ENCODE data around the gene RALGPS1. TPM values are rescaled to one million over a fixed set of nuclear protein-coding genes. Genes with fewer than 3 reads are reported as not detected.

Gene RALGPS1
- total and polyA plus RNA-seq, 7 donors = 6.6 to 18.6 (median 11.4) TPM

- DNase-seq = no peak
- H3K9me3 ChIP-seq = no peaks in the 10 kb centered on the region
- H3K4me1 ChIP-seq = peaks cover 0 to 10% (median 3%) of the 10 kb centered on the region in 4 donors
- intact Hi-C loops (cut with DNase I) = no loop called here
- peak overlapping the region in 2 of 4 donors; percentile 30 to 51 for H3K27ac ChIP-seq
- no peak overlapping the region for H3K4me3 ChIP-seq
- TF ChIP-seq EP300 (IDR thresholded peaks at IDR 0.05) = no peak
- no peak for TF ChIP-seq POLR2AphosphoS5 (IDR thresholded peaks at IDR 0.05)
- no peak for TF ChIP-seq POLR2A (IDR thresholded peaks at IDR 0.05)
- no peak for TF ChIP-seq CTCF (IDR thresholded peaks at IDR 0.05)
- no peaks in the 10 kb centered on the region for H3K27me3 ChIP-seq
- no peaks in the 10 kb centered on the region for H3K36me3 ChIP-seq
- WGBS, 2 donors = 96 to 97% methylated on average over 1 of the region's 1 CpG
Observed at GRCh38 chr9:127034691-127035090, 120.1 kb downstream of the RALGPS1 start.

GRCh38 chr9:127035423-127035822 lies 120.8 kb downstream of the RALGPS1 start:
- H3K4me1 ChIP-seq = peaks cover 0 to 10% (median 3%) of the 10 kb centered on the region in 4 donors
- 88 to 90% methylated on average over 4 of the region's 4 CpGs for WGBS, 2 donors
- intact Hi-C loops (cut with DNase I) = no loop called here
- H3K36me3 ChIP-seq = no peaks in the 10 kb centered on the region
- no peaks in the 10 kb centered on the region for H3K9me3 ChIP-seq
- DNase-seq = peak; percentile 89
- TF ChIP-seq POLR2AphosphoS5 (IDR thresholded peaks at IDR 0.05) (peak; percentile 37 to 65 (median 42)), POLR2A (IDR thresholded peaks at IDR 0.05) (no peak)
- H3K27ac ChIP-seq = peak overlapping the region; percentile 33 to 51 (median 41)
- H3K4me3 ChIP-seq = no peak overlapping the region
- H3K27me3 ChIP-seq = no peaks in the 10 kb centered on the region

- no peaks in the 10 kb centered on the region for H3K36me3 ChIP-seq
- H3K9me3 ChIP-seq = no peaks in the 10 kb centered on the region
- TF ChIP-seq CTCF (IDR thresholded peaks at IDR 0.05) (no peak), POLR2AphosphoS5 (IDR thresholded peaks at IDR 0.05) (peak in 2 of 4 donors; percentile 14 to 29)
- H3K4me3 ChIP-seq = no peak overlapping the region
- H3K27ac ChIP-seq = peak overlapping the region; percentile 34 to 51 (median 45)
- DNase-seq = peak; percentile 83
- H3K4me1 ChIP-seq = peaks cover 0 to 10% (median 3%) of the 10 kb centered on the region in 4 donors
- 85 to 88% methylated on average over 4 of the region's 4 CpGs for WGBS, 2 donors
- intact Hi-C loops (cut with DNase I) = no loop called here
- no peaks in the 10 kb centered on the region for H3K27me3 ChIP-seq
Observed at GRCh38 chr9:127035948-127036347, 121.4 kb downstream of the RALGPS1 start.

GRCh38 chr9:127036437-127036836 lies 121.9 kb downstream of the RALGPS1 start:
- Histone ChIP-seq H3K27me3 (no peaks in the 10 kb centered on the region), H3K9me3 (no peaks in the 10 kb centered on the region), H3K4me1 (peaks cover 0 to 10% (median 3%) of the 10 kb centered on the region in 4 donors), H3K27ac (peak overlapping the region; percentile 34 to 51 (median 45)), H3K4me3 (no peak overlapping the region), H3K36me3 (no peaks in the 10 kb centered on the region)
- DNase-seq = no peak
- TF ChIP-seq POLR2A (IDR thresholded peaks at IDR 0.05) (no peak), POLR2AphosphoS5 (IDR thresholded peaks at IDR 0.05) (no peak), EP300 (IDR thresholded peaks at IDR 0.05) (no peak)
- 86 to 90% methylated on average over 2 of the region's 2 CpGs for whole genome bisulfite sequencing, 2 donors
- intact Hi-C loops (cut with DNase I) = no loop called here

- Histone ChIP-seq H3K27me3 (no peaks in the 10 kb centered on the region), H3K4me1 (peaks cover 0 to 10% (median 3%) of the 10 kb centered on the region in 4 donors), H3K9me3 (no peaks in the 10 kb centered on the region), H3K27ac (no peak overlapping the region), H3K4me3 (no peak overlapping the region), H3K36me3 (no peaks in the 10 kb centered on the region)
- WGBS, 2 donors = 94 to 95% methylated on average over 5 of the region's 5 CpGs
- DNase-seq = no peak
- intact Hi-C loops (cut with DNase I) = no loop called here
- no peak for TF ChIP-seq POLR2AphosphoS5 (IDR thresholded peaks at IDR 0.05)
- no peak for TF ChIP-seq CTCF (IDR thresholded peaks at IDR 0.05)
- TF ChIP-seq EP300 (IDR thresholded peaks at IDR 0.05) = no peak
- no peak for TF ChIP-seq POLR2A (IDR thresholded peaks at IDR 0.05)
Observed at GRCh38 chr9:127038531-127038930, 123.9 kb downstream of the RALGPS1 start.

GRCh38 chr9:127039492-127039891 lies 124.9 kb downstream of the RALGPS1 start:
- no peaks in the 10 kb centered on the region for H3K9me3 ChIP-seq
- no peaks in the 10 kb centered on the region for H3K27me3 ChIP-seq

More at GRCh38 chr9:127039492-127039891, 124.9 kb downstream of the RALGPS1 start:
- intact Hi-C loops (cut with DNase I) = no loop called here
- 95 to 98% methylated on average over 2 of the region's 2 CpGs for WGBS, 2 donors
- DNase-seq = no peak
- H3K27ac ChIP-seq = no peak overlapping the region
- H3K4me1 ChIP-seq = peaks cover 0 to 6% (median 3%) of the 10 kb centered on the region in 4 donors
- no peak for TF ChIP-seq POLR2AphosphoS5 (IDR thresholded peaks at IDR 0.05)
- TF ChIP-seq EP300 (IDR thresholded peaks at IDR 0.05) = no peak
- TF ChIP-seq CTCF (IDR thresholded peaks at IDR 0.05) = no peak
- TF ChIP-seq POLR2A (IDR thresholded peaks at IDR 0.05) = no peak
- no peak overlapping the region for H3K4me3 ChIP-seq
- no peaks in the 10 kb centered on the region for H3K36me3 ChIP-seq

All from sigmoid colon (tissue), 7 donors.